Stimulated activated CD4-positive, alpha-beta T cell treated with anti-CD3 and anti-CD28 coated beads, TNF-alpha, amount 100 ng/mL, for 1 hour (primary cell): ENCODE results near the gene C11orf65.

Experiments used
- DNase-seq, 3 donors: peaks; one replicate each; pipeline ENCODE4 v3.0.0-alpha.2; 2020; ENCODE audit warnings: low read depth in 3 of 3, low spot score in 1 of 3

Gene C11orf65, protein sequence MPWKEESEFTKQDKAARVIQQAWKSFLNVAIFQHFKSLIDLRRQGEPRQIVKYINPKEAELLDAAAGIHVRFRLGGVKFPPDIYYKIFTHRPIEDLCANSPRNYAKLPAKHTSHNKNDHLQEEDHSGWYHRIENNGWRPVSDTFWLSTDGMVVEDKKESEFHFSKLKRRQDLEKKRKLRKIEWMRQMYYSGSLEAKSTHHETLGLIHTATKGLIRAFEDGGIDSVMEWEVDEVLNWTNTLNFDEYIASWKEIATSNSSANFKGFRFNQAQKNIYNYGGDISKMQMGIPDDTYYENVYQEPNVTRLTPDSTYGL

DNA sequence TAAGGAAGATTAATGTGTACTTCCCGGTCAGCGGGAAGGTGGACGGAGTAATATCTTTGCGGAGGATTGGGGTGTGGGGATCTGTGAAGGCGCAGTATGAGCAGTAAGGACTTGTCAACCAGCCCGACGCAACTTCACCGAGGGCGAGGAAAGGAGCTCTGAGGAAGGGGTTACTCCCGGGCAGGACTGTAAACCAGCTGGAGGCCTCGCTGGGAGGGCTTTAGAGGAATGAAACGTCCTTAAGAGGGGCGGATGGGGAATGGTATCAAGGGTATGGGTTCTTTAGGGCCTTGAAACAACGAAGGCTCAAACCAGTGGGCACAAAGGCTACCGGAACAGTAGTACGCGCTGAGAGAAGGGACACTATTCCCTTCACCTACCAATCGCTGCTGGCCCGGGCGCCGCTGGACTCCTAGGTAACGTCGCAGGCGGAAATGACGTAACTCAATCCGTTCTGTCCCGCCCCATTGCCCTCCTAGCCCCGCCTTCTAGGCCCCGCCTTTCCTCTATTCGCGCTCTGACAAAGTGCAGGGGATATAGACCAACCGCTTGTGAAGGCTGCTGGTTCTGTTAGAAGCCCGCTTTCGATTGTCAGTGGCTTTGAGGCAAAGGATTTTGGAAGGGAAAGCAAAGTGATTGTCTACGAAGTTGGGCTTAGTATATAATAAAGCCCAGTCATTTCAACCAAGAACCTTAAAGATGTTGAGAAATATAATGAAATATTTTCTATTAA lies at the start of gene C11orf65:
C11orf65 (minus strand) TSS at position 439 of the 733 bp plus-strand sequence. CDS start 5,970 bp downstream, outside the sequence.
- peak; percentile 86 to 90 (median 88) for DNase-seq

DNA sequence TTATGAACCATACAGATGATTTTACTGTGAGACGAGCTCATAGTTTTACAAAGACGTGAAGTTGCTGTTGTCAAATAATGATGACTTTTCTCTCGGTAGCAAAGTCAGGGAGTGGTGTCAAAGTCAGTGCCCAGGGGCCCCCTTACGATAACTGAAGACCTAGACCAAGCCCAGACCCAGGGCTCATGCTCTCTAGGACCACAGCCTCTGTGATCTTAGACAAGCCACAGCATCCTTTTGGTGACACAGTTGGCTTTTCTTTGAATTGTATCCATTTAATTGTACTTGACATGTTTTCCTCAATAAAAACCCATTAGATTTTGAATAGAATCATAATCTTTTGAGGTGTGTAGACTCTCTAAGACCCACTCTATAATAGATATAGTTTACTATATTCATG lies 48.8 kb upstream of the C11orf65 start:
- DNase-seq, result no peak

DNA sequence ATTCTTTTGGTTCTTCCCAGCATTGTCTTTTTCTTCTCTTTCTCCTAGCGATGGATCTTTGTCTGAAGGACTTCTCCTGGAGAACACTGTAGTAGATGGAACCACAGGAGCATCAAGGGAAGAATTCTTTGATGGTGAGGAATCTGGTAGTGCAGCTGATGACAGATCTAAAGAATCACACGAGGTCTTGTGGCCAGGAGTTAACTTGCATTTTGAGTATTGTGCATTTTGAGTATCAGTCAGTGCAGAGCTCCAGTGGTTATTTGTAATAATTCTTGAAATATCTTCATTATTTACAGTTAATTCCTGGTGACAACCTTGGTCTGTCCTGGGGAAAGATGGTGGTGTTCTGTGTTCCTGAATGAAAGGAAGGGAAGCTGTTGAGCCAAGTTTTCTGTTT lies 45.4 kb upstream of the C11orf65 start:
- no peak for DNase-seq

DNA sequence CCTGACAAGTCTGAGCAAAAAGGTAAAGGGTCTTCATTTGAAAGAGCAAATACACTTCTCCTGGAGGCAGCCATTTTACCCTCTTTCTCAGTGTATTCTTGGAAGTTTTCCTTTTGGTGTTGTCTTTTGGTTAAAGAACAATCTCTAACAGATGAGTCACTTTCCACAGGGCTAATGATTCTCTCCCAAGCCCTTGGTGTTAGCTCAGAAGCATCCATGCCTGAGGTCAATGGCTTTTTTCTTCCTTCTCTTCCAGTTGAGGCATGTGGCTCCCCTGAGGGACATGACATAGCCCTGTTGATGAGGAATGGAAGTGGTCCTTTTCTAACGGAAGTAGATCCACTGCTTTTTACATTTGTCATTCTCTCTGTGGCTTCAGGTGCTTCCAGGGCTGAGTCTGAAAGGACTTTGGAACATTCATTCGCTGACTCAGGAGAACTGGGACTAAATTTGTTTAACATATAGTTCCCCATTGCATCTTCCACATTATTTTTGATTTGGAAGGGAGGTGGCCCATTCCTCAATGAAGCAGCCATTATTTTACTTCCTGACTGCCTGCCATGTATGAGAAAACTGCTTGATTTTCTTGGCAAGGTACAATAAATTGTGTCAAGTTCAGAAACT lies 44.6 kb upstream of the C11orf65 start:
- no peak for DNase-seq

DNA sequence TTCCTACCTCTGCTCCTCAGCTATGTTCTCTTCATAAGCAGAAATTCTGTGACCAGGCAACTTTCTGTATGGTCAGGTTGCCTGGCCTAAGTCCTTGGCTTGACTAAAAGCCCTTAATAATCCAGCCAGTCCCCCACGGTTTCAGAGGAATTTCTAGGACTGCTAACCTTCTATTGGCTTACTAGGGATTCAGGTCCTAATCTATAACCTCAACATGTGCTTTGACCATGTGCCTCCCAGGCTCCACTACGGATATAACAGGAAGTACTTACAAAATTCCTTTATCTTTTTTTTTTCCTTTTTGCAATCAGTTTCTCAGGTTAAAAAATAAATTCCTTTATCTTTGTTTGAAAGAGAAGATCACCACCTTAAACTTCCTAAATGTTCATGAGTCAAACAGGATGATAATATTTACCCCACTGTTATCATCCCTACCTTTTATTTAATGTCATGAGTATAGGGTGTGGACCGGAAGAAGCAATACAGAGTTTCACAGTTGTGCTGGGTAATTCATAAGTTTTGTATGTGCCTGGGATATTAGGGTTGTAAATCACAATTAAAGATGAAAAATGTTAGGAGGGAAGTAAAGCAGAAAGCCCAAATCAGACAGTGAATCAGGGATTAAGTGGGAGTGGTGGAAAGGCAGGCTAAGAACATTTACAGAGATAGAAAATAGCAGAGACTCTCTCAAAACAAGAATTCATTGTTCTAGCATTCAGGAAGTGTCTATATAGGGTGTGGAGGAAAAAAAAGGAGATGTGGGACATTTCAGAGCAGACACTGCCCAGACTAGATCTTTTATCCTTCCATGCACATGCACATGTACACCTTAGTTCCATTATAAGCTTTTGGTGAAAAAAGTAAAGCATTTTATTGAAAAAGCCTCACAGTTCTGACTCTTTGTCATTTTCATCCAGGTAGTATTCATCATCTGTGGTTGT lies 41.6 kb upstream of the C11orf65 start:
- DNase-seq, result no peak

DNA sequence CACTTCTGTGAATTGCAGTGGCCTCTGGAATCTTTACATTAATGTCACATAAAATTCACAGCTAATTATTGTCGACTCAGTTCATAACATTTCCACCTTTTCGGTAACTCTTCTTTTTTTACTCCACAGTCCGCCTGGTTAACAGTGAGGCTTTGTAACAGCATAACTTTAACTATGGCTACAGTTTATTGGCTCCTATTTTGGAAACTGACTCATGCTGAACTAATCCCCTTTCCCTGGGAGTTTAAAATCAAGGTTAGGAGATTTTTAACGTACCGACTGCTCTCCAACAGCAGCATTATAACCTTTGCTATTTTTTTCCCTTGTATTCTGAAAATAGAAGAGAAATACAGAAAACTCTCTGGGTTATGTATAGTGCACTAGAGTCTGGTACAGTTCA lies 34.1 kb upstream of the C11orf65 start:
- no peak for DNase-seq

DNA sequence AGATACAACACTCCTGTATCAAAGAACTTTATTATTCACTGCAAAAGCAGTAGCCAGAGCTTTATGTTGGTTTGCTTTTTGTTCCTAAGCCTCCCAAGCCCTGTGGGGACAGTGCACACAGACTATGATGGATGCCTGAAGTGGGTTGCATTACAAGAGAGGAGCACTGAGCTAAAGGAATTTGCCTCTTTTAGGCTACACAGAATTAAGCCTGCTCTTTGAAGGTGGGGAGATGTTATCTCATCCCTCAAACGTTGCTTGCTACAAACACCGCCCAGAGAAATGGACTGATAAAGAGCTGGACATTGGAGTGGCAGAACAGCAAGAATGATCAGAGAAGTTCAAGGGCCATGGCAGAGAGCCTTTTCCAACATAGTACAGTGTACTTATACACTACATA lies 33.4 kb upstream of the C11orf65 start:
- no peak for DNase-seq

DNA sequence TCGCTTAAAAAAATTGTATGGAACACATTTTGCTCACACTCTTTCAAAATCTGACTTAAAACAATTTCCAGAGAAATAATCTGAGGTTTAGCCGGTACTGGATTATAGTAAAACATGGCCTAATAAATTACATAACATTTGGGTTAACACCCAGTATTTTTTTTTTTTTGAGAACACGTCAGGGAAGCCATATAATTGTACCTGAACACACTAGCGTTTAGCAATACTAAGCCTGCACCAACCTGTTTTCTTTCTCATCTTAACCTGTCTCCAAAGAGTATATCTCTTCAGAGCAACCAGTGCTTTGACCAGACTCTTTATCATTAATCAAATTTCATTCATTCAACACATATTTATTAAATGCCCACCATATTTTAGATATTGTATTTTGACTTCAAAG lies 32.8 kb upstream of the C11orf65 start:
- no peak for DNase-seq

DNA sequence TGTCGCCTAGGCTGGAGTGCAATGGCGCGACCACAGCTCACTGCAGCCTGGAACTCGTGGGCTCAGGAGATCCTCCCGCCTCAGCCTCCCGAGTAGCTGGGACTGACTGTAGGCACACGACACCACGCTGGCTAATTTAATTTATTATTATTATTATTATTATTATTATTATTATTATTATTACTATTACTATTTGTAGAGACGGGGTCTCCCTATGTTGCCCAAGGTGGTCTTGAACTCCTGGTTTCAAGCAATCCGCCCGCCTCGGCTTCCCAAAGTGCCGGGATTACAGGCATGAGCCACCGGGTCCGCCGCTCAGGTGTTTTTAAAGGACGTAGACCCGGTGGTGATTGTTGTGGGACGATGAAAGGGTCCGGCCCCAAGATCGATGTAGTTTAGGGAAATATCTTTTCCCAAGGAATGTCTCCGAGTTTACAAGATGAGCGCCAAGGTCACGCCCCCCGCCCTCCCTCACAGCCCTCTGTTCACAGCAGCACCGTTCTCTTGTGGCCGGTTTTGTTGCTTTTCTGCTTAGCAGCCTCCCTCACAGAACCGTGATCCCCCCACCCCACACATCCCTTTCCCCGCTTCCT lies 31.6 kb upstream of the C11orf65 start:
- no peak for DNase-seq

DNA sequence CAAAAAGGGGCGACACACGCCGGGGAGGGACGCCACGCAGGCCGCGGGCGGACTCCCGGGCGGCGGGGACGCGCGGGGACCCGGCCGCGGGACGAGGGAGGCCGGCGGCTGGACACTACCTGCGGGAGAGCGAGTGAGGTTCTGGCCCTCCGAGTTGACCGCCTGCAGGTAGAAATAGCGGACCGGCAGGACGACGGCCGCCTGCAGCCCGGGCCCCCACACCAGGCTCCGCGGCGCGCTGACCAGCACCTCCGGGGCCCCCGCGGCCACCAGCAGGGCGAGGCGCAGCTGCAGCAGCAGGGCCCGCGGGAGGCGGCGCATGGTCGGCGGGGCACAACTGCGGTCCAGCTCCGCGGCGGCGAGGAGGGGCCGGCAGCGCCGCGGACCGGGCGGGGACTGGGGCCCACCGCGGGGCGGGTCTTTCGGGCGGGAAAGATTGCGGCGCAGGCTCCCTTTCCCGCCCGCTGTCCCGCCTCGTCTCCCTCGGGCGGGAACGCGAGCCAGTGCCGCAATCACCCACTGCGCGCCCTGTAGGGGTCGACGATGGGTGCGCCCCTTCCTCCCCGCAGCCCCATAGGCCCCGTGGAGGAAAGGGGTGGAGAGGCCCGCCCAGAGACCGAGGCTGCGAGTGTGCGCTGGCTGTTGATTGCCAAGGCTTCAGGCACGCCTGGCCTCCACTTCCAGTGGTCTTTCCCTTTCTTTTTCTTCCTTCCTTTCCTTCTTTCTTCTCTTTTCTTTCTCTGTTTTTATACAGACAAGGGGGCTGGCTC lies 30.9 kb upstream of the C11orf65 start, which contains the start of gene POGLUT3:
POGLUT3 (minus strand) TSS at position 339 of the 770 bp plus-strand sequence; CDS start at position 321, 18 bp downstream.
- peak in 1 of 3 donors; percentile 21 for DNase-seq

DNA sequence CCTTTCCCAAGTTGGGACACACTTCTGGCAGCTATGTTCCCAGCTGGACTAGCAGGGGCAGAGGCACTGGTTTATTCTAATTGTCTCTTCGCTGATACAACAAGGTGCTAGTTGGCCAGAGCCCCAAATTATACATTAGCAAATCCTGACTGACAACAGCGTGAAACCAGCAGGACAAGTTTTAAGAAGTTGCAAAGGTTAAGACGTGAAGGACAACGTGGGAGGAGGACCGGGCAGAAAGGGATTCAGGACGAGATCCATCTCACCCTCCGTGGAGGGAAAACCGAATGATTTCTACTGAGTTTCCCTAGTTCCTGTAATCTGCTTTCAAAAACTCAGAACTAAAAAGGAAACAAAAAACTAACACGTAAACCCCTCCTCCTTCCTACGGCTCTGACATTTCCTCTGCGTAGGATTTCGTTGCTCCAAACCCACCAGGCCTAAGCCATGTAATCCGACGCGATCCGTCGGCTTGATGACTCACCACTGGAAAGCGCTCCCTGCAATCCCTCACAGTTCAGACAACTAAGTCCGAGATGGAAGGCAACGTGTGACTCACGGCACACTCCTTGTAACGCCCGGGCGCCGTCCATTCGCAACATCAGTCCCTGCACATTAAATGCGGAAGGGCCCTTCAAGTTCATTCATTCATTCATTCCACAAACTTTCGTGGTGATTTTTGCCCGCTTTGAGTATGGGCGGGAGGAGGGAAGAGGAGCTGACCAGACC lies 30.2 kb upstream of the C11orf65 start:
- DNase-seq, result peak; percentile 17 to 38 (median 21)

DNA sequence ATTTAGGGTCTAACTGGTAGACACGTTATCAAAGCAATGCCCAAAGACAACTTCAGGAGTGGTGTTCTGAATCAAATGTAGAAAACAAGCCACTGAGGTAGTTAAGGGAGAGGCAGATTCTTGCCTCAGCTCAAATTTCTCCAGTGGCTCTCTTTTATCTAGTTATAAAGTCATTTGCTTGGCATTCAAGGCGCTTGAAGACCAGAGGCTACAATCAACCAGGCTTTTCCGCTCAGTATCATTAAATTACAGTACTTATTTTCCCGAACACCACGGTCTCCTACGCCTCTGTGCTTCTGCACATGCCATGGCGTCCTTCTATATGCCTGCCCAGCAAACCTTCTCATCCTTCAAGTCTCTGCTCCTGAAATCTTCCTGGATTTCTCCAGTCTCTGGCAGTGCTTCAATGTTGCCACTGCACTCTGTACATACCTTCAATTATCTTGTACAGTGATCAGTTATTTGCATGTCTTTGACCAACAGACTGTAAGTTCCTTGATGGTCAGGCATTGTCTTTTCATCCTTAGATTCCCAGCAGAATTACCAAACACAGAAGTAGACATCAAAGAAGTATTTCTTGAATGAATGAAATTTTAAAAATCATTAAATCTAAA lies 29.4 kb upstream of the C11orf65 start:
- no peak for DNase-seq

DNA sequence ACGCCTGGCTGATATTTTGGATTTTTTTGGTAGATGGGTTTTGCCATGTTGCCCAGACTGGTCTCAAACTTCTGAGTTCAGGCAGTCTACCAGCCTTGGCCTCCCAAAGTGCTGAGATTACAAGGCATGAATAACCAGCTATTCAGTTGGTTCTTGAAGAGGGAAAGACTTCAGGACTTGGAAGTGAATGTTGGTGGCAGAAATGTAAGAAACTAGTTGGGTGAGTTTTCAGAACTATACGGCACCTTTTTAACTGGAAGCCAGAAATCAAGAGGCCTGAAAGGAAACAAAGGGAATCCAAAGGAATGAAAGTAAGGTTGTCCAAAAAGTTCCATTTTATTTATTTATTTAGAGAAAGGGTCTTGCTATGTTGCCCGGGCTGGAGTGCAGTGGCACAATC lies 28.0 kb upstream of the C11orf65 start:
- no peak for DNase-seq

DNA sequence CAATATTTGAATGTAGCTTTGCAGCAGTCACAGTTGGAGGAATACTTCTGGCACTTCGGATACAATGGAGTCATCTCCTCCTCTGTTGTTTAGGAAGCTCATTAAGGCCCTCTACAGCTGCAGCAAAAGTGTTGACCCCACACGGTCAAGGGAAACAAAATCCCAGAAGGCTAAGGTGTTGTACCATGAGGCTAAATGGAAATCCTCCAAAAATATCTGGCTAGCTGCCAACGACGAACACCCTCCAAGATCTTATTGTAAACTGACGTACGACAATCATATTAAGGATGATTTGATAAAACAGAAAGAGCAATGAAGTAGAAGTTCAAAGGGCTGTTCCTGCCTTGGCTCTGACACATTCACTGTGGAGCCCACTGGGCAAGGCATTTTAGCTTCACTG lies 26.9 kb upstream of the C11orf65 start:
- DNase-seq, result no peak

DNA sequence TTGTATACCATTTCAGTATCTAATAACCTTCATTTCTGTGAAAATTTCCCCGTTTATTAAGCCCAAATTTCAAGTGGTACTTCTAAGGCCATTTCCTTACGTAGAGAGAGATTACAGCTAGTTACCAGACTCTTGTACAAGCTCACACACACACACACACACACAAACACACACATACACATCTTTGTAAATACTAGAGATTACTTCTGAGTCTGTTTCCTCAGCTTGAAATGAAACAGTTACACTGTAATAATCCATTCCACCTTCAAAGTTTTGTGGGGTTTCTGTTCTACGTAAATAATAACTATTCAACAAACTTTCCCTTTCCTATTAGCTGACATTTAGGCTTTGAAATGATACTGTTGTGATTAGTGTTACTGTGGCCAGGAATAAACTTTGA lies 24.6 kb upstream of the C11orf65 start:
- no peak for DNase-seq

DNA sequence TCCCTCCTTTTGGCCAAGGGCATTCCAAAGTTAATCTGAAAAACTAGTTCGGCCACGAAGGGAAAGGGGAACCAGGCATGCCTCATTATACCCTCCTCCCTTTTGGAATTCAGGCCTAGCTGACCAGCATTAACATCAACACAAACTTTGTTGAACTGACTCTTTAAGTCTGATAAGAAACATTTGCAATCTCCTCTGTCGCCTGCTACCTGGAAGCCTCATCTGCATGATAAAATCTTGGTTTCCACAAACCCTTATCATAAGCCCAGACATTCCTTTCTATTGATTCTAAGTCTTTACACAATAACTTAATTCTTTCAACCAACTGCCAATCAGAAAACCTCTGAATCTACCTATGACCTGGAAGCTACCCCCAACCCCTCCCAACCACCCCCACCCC lies 19.5 kb upstream of the C11orf65 start:
- DNase-seq, result no peak

DNA sequence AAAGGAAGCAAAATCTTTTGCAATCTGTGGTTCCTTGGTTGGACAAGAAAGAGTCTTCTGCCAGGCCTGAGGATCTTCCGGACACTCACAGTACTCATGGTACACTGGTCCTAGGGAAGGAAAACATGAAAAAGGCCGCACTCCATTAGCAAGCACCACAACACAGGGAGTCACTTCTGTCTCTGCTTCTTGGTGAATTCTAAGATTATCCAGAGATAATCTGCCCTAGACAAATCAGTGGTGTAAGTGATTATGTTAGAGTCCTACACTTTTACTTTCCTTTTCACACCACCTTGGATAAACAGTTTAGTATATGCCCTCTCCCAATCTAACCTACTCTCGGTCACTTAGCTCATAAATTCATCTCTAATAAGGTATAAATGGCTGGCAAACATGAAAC lies 19.0 kb upstream of the C11orf65 start:
- no peak for DNase-seq

DNA sequence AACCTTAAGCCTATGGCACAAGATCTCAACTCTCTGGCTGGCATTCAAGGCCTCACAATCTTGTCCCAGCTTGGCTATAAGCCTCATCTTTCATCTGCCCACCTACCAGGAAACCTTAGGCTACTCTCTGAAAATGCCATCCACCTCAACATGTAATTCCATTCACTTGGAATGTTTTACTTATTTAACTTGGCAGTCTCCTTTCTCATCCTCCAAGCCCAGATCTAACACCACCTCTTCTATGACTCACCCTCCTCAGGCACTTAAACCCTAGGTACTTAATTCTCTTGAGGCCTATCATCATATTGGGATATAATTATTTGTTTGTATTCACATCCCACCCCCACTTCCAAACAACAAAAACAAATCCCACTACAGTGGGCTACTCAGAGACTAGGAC lies 15.8 kb upstream of the C11orf65 start:
- DNase-seq, result no peak
